K562 (cell line): ENCODE data around the gene IKZF4. TPM values are rescaled to one million over a fixed set of nuclear protein-coding genes. Genes with fewer than 3 reads are reported as not detected.
A peak's percentile ranks its signal among the peaks of the same experiment; 100 is the strongest.

ENCODE experiments used
- CEBPG ChIP-seq, 3 experiments: fragments of 200-800 bp in 1 of 3; sonication (Bioruptor generic) in 1 of 3; sonication (generic) in 1 of 3; formaldehyde crosslinking in 1 of 3; IDR thresholded peaks in 2 of 3; conservative IDR thresholded peaks in 1 of 3; 2 replicates each; pipeline versions ENCODE4 v1.6.1 to v1.8.0; 2016 to 2022; ENCODE audit warnings: missing compliant biosample characterization in 2 of 3, missing genetic modification characterization in 2 of 3, mild to moderate bottlenecking in 1 of 3, missing genetic modification reagents in 1 of 3
- ESRRA ChIP-seq: fragments of 450-650 bp; IDR thresholded peaks from 2 replicates; pipeline ENCODE4 v1.6.1; 2014; ENCODE audit warnings: low read depth, mild to moderate bottlenecking, moderate library complexity, borderline replicate concordance
- HDAC8 ChIP-seq: fragments of 450-650 bp; IDR thresholded peaks from 2 replicates; pipeline ENCODE4 v1.6.1; 2016; ENCODE audit warnings: mild to moderate bottlenecking, missing genetic modification characterization, moderate library complexity, missing compliant biosample characterization
- MAZ ChIP-seq, 2 experiments: fragments of 450-650 bp in 1 of 2; sonication (generic) in 1 of 2; formaldehyde crosslinking; IDR thresholded peaks in 1 of 2; conservative IDR thresholded peaks in 1 of 2; 2 replicates each; pipeline versions ENCODE4 v1.4.0 to v1.5.0; 2020; ENCODE audit warnings: mild to moderate bottlenecking in 1 of 2, missing genetic modification reagents in 1 of 2
- RREB1 ChIP-seq: fragments of 250-450 bp; sonication (Bioruptor Pico); IDR thresholded peaks from 2 replicates; pipeline ENCODE4 v1.4.0; 2020
- SIN3A ChIP-seq, 2 experiments: fragments of 150-350 bp in 1 of 2; IDR thresholded peaks; 2 replicates each; pipeline ENCODE4 v1.6.1; 2011 to 2016; ENCODE audit warnings: borderline replicate concordance in 2 of 2, low read depth in 2 of 2, low read length in 2 of 2, mild to moderate bottlenecking in 2 of 2, moderate library complexity in 2 of 2; ENCODE audit not compliant: control insufficient read depth in 1 of 2
- SIN3B ChIP-seq: fragments of 450-650 bp; IDR thresholded peaks from 2 replicates; pipeline ENCODE4 v1.6.1; 2017; ENCODE audit warnings: low read depth, mild to moderate bottlenecking, moderate library complexity
- TBL1XR1 ChIP-seq, 2 experiments: IDR thresholded peaks; 2 replicates each; pipeline ENCODE4 v1.6.1; 2012; ENCODE audit warnings: improper control_type of control experiment in 2 of 2, low read length in 2 of 2, mild to moderate bottlenecking in 1 of 2
- TCF3 ChIP-seq: sonication (generic); formaldehyde crosslinking; IDR thresholded peaks from 2 replicates; pipeline ENCODE4 v1.4.0; 2020; ENCODE audit warnings: mild to moderate bottlenecking, missing genetic modification reagents
- ZBTB12 ChIP-seq: fragments of 250-450 bp; sonication (Bioruptor Pico); IDR thresholded peaks from 2 replicates; pipeline ENCODE4 v1.4.0; 2020
- ZC3H8 ChIP-seq: fragments of 450-650 bp; IDR thresholded peaks from 2 replicates; pipeline ENCODE4 v1.6.1; 2017
- ZNF41 ChIP-seq: fragments of 250-450 bp; sonication (Bioruptor Pico); conservative IDR thresholded peaks from 2 replicates; pipeline ENCODE4 v1.4.0; 2020; ENCODE audit warnings: mild to moderate bottlenecking
- polyA plus RNA-seq, 8 experiments: library from polyadenylated mRNA; depleted of rRNA in 4 of 8; stranded (reverse) in 5 of 8; unstranded in 3 of 8; fragments of >200 nt; fragmentation: Nextera tagmentation in 2 of 8; fragmentation: Illumina TruSeq in 1 of 8; extraction: Ambion mirVana in 2 of 8; extraction: Trizol in 1 of 8; gene quantifications; 2 replicates each; pipeline versions ENCODE4 v1.2.1 to v1.2.3, GENCODE V29; 2011 to 2014; ENCODE audit warnings: inconsistent platforms in 1 of 8, missing spikeins in 1 of 8
- total RNA-seq, 7 experiments: library from RNA; depleted of rRNA in 6 of 7; stranded (reverse); fragments of >200 nt in 6 of 7; fragmentation: Illumina TruSeq in 2 of 7; extraction: Trizol in 2 of 7; gene quantifications; 2 replicates each; pipeline versions ENCODE4 v1.2.1 to v1.2.3, GENCODE V29; 2011 to 2021; ENCODE audit warnings: low replicate concordance in 1 of 7
- TF ChIP-seq, protein P1 (sequence below), 2 experiments: fragments of 450-650 bp; IDR thresholded peaks; 2 replicates each; pipeline ENCODE4 v1.6.1; 2016
- TF ChIP-seq, protein P2 (sequence below): fragments of 450-650 bp; formaldehyde crosslinking; IDR thresholded peaks from 2 replicates; pipeline ENCODE4 v1.4.0; 2022; ENCODE audit warnings: missing genetic modification characterization

Gene IKZF4
- total and polyA plus RNA-seq, 9 of the 15 experiments (the other 6 are each of a cell fraction or from before 2014, with no cell fraction given), result 1.9 to 16.3 (median 3.6) TPM

- TF ChIP-seq MAZ (CRISPR knock-in tag; conservative IDR thresholded peaks at IDR 0.05 in 1 of 2, IDR thresholded peaks at IDR 0.05 in 1 of 2), result peak; percentile 88 to 93
- TF ChIP-seq, protein P1, sequence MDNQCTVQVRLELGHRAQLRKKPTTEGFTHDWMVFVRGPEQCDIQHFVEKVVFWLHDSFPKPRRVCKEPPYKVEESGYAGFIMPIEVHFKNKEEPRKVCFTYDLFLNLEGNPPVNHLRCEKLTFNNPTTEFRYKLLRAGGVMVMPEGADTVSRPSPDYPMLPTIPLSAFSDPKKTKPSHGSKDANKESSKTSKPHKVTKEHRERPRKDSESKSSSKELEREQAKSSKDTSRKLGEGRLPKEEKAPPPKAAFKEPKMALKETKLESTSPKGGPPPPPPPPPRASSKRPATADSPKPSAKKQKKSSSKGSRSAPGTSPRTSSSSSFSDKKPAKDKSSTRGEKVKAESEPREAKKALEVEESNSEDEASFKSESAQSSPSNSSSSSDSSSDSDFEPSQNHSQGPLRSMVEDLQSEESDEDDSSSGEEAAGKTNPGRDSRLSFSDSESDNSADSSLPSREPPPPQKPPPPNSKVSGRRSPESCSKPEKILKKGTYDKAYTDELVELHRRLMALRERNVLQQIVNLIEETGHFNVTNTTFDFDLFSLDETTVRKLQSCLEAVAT (IDR thresholded peaks at IDR 0.05), result peak; percentile 27 to 99; a peak in 2 of 4 replicates
- peak; percentile 47; the same call in 1 of the 2 replicates for TF ChIP-seq ESRRA
- peak; percentile 96 to 99; a peak in 3 of 4 replicates for TF ChIP-seq SIN3A (IDR thresholded peaks at IDR 0.05; ENCODE audit: borderline replicate concordance in 2 of 2, control insufficient read depth in 1 of 2, low read depth in 2 of 2, low read length in 2 of 2)
- TF ChIP-seq ZC3H8, result no peak
- 0 out of 2 replicates have a peak, but pooled peaks have one; percentile 72 for TF ChIP-seq RREB1 (CRISPR knock-in tag)
- peak; percentile 41; the same call in 1 of the 2 replicates for TF ChIP-seq HDAC8 (tag)
- no peak for TF ChIP-seq TCF3 (CRISPR knock-in tag)
- TF ChIP-seq ZNF41 (CRISPR knock-in tag), result no peak
- TF ChIP-seq, protein P2, sequence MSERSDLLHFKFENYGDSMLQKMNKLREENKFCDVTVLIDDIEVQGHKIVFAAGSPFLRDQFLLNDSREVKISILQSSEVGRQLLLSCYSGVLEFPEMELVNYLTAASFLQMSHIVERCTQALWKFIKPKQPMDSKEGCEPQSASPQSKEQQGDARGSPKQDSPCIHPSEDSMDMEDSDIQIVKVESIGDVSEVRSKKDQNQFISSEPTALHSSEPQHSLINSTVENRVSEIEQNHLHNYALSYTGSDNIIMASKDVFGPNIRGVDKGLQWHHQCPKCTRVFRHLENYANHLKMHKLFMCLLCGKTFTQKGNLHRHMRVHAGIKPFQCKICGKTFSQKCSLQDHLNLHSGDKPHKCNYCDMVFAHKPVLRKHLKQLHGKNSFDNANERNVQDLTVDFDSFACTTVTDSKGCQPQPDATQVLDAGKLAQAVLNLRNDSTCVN (CRISPR knock-in tag), result no peak
- TF ChIP-seq TBL1XR1 (IDR thresholded peaks at IDR 0.05; ENCODE audit: low read length in 2 of 2), result peak in 1 of 2 experiments; percentile 57; a peak in 1 of 4 replicates
- TF ChIP-seq SIN3B, result no peak; the same call in 1 of the 2 replicates
- no peak for TF ChIP-seq CEBPG (CRISPR knock-in tag; IDR thresholded peaks at IDR 0.05)
- no peak for TF ChIP-seq CEBPG (tag; conservative IDR thresholded peaks at IDR 0.05 in 1 of 2, IDR thresholded peaks at IDR 0.05 in 1 of 2)
- TF ChIP-seq ZBTB12 (CRISPR knock-in tag), result peak; percentile 73
These were observed 47.1 kb upstream of the IKZF4 start, which contains the start of gene RAB5B (continued) for GRCh38 chr12:55973599-55974307.
